Measurements from ENCODE around the gene ATP4B.
"Not testable (repeated sequence)": the region's sequence is repeated elsewhere in the genome, so short reads cannot be mapped to it uniquely, and the experiment has no call there.

Gene ATP4B

DNA sequence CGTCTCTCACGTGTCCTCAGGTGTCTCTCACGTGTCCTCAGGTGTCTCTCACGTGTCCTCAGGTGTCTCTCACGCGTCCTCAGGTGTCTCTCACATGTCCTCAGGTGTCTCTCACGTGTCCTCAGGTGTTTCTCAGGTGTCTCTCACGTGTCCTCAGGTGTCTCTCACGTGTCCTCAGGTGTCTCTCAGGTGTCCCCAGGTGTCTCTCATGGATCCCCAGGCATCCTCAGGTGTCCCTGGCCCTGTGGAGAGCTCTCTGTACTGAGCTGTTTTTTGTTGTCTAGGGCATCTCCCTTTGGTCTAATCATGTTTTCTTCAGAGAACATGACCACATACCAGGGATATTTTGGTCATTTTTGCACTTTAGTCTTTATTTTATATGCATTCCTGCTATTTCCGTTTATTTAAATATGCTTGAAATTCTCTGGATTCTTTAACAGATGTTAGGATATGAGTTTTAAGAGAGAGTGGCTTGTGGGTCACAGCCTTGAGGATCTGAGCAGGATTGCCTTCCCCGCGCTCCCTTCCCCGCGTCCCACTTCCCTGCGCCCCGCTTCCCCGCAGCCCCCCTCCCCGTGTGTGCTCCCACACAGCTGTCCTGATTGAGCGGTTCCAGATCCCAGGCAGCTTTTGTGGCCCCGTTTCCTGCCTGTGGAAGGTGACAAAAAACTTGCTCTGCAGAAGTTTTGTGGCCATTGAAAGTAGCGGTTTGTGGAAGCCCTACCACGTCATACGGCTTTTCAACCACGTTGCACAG is 31.9 kb downstream of the ATP4B start:
- DNase-seq (ENCODE audit: low read depth in 2 of 2), result no peak

DNA sequence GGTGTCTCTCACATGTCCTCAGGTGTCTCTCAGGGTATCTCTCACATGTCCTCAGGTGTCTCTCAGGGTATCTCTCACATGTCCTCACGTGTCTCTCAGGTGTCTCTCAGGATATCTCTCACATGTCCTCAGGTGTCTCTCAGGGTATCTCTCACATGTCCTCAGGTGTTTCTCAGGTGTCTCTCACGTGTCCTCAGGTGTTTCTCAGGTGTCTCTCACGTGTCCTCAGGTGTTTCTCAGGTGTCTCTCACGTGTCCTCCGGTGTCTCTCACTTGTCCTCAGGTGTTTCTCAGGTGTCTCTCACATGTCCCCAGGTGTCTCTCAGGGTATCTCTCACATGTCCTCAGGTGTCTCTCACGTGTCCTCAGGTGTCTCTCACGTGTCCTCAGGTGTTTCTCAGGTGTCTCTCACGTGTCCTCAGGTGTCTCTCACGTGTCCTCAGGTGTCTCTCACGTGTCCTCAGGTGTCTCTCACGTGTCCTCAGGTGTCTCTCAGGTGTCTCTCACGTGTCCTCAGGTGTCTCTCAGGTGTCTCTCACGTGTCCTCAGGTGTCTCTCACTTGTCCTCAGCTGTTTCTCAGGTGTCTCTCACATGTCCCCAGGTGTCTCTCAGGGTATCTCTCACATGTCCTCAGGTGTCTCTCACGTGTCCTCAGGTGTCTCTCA is 33.2 kb downstream of the ATP4B start:
- not testable (repeated sequence) for DNase-seq (ENCODE audit: low read depth in 2 of 2)

DNA sequence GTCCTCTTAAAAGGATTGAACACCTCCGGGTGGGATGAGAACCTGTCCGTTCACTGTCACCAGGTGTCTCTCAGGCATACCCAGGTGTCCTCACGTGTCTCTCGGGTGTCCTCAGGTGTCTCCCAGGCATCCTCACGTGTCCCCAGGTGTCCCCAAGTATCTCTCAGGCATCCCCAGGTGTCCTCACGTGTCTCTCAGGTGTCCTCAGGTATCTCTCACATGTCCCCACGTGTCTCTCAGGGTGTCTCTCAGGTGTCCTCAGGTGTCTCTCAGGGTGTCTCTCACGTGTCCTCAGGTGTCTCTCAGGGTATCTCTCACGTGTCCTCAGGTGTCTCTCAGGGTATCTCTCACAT is 33.8 kb downstream of the ATP4B start:
- DNase-seq (ENCODE audit: low read depth in 2 of 2), result no peak

- DNase-seq (ENCODE audit: low read depth in 2 of 2), result no peak
Observed at GRCh38 chr13:113623491-113624234, 34.3 kb downstream of the ATP4B start.

- no peak for DNase-seq (ENCODE audit: low read depth in 2 of 2)
Observed at GRCh38 chr13:113622791-113623490, 35.1 kb downstream of the ATP4B start.

- not testable (repeated sequence) for DNase-seq (ENCODE audit: low read depth in 2 of 2)
Observed at GRCh38 chr13:113621986-113622550, 35.9 kb downstream of the ATP4B start.

DNA sequence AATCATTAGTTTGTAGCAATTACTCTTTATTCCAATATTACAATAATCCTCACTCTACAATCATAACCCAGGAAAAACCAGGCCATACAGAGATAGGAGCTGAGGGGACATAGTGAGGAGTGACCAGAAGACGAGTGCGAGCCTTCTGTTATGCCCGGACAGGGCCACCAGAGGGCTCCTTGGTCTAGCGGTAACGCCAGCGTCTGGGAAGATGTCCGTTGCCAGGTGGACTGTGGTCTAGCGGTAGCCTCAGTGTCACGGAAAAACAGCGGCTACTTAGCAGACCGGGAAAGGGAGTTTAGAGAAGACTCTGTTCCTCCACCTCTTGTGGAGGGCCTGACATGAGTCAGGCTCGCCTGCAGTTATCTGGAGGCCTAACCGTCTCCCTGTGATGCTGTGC is 36.5 kb downstream of the ATP4B start:
- DNase-seq (ENCODE audit: low read depth in 2 of 2), result not testable (repeated sequence)

GRCh38 chr13:113621046-113621445 is 37.0 kb downstream of the ATP4B start:
- DNase-seq (ENCODE audit: low read depth in 2 of 2), result no peak

GRCh38 chr13:113620036-113620796 is 37.8 kb downstream of the ATP4B start:
- no peak for DNase-seq (ENCODE audit: low read depth in 2 of 2)

GRCh38 chr13:113618455-113618854 is 39.5 kb downstream of the ATP4B start:
- no peak for DNase-seq (ENCODE audit: low read depth in 2 of 2)

DNA sequence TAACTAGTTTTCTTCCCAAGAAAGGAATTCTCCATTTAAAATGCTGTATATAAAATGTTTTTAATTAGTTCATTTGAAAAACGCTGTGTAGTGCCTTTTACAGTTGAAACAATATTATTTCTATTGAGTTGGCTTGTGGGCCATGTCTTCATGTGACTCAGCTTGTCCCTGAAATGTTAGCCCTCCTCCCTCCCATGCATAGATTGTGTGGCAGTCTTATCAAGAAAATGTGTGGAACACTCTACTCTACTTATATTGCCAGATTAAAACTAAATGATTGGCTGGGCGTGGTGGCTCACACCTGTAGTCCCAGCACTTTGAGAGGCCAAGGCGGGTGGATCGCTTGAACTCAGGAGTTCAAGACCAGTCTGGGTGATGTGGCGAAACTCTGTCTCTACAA is 40.0 kb downstream of the ATP4B start:
- no peak for DNase-seq (ENCODE audit: low read depth in 2 of 2)

DNA sequence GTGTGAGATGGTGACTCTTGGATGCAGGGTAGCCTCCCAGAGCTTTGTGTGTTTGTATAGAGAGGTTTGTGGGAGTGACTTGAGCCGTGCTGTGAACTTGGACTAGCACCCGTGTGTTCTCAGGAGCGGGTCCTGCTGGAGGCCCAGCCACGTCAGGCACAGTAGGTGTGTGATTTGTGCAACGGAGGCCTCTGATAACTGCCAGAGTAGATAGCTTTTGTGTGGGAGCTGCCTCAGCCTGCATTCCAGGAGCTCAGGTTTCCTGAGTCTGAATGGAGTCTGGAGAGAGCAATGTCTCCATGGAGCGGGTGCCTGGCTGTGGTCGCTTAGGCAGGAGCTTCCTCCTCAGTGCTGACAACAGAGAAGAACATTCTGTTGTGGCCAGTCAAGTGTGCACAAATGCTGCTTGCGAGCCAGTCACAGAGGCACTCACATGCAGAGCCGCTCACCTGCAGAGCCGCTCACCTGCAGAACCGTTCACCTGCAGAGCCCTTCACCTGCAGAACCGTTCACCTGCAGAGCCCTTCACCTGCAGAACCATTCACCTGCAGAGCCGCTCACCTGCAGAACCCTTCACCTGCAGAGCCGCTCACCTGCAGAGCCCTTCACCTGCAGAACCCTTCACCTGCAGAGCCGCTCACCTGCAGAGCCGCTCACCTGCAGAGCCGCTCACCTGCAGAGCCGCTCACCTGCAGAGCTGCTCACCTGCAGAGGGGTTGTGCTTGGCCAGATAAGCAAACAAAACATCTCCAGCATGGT is 40.8 kb downstream of the ATP4B start:
- DNase-seq (ENCODE audit: low read depth in 2 of 2), result no peak

DNA sequence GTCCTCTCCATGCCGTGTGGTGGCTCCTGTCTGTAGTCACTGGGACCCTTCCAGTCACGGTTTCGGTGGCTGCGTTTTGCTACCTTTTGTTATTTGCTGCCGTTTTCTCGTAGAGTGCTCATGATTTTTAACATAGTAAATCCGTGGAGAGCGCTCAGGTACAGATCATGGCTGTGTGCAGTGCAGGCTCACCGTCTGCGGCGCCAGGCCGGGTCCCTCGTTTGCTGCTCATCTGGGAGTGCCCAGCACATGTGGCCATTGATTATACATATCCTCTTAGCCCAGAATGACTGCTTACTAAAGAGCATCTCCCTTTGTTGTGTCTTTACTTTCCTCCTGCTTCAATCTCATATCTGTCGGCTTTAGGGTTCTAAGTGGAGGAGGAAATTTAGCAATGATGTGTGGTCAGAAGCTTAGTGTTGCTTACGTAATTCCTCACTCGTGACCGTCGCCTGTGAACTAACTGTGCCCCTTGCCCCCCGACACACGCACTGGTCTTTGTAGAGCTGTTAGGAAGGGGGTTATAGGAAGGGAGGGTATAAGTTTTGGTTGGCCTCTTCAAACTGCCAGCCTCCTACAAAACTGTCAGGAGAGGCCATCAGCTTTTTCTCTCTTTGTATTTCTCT is 41.6 kb downstream of the ATP4B start:
- DNase-seq (ENCODE audit: low read depth in 2 of 2), result no peak

GRCh38 chr13:113613789-113614379 is 44.1 kb downstream of the ATP4B start:
- DNase-seq (ENCODE audit: low read depth in 2 of 2), result no peak

GRCh38 chr13:113612607-113613006 is 45.4 kb downstream of the ATP4B start:
- DNase-seq (ENCODE audit: low read depth in 2 of 2), result no peak

GRCh38 chr13:113611996-113612395 is 46.0 kb downstream of the ATP4B start:
- no peak for DNase-seq (ENCODE audit: low read depth in 2 of 2)

GRCh38 chr13:113610266-113610665 is 47.7 kb downstream of the ATP4B start:
- no peak for DNase-seq (ENCODE audit: low read depth in 2 of 2)

GRCh38 chr13:113609616-113610015 is 48.4 kb downstream of the ATP4B start:
- no peak for DNase-seq (ENCODE audit: low read depth in 2 of 2)

DNA sequence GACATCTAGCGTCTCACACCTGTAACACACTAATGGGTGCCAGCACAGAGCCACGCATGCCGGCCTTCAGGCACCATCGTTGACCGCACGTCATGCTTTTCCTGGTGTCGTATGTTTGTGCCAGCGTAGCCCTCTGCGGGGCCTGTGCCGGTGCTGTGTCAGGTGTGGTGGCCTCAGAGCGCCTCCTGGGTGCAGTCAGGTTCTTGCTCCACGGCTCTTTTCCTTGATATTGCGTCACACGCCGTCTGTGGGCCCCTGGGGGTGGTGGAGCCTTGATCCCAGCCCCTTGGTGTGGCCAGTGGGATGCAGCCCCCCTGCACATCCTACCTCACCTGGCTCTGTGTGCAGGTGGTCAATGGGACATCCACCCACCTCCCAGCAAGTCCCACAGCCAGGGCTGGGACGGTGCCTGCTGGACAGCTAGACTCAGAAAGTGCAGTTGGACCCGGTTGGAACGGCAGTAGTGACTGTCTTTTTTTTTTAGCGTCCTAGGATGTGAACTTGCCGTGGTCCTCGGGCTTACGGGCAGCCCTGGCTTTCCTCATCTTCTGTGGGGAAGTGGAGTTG is 48.9 kb downstream of the ATP4B start:
- no peak for DNase-seq (ENCODE audit: low read depth in 2 of 2)

Data from stimulated activated CD4-positive, alpha-beta T cell treated with anti-CD3 and anti-CD28 coated beads, Interleukin-1b, Interleukin-23, amount 100 ng/mL, for 4 hours (primary cell).